Activated CD4-positive, alpha-beta T cell treated with anti-CD3 and anti-CD28 coated beads, Interleukin-2, Interleukin-6, amounts not matched to agents 100 ng/mL and 50 ng/mL, durations not matched to agents 16 hours and 8 hours (primary cell): ENCODE measurements around the gene DDR1.
"Not testable (repeated sequence)": the region's sequence is repeated elsewhere in the genome, so short reads cannot be mapped to it uniquely, and the experiment has no call there.

Experiments
- DNase-seq: peaks from one replicate; pipeline ENCODE4 v3.0.0-alpha.2; 2020

DDR1 gene

GRCh38 chr6:30854285-30855040 is 29.9 kb upstream of the DDR1 start:
- no peak for DNase-seq

GRCh38 chr6:30855429-30856075 is 28.8 kb upstream of the DDR1 start:
- DNase-seq: no peak

- DNase-seq: no peak
Measured at GRCh38 chr6:30857112-30857511, 27.2 kb upstream of the DDR1 start.

- DNase-seq: no peak
Measured at GRCh38 chr6:30857549-30857948, 26.8 kb upstream of the DDR1 start.

- DNase-seq: not testable (repeated sequence)
Measured at GRCh38 chr6:30859726-30860125, 24.6 kb upstream of the DDR1 start.

- no peak for DNase-seq
Measured at GRCh38 chr6:30861257-30862048, 22.9 kb upstream of the DDR1 start.

- DNase-seq: no peak
Measured at GRCh38 chr6:30862156-30862875, 22.0 kb upstream of the DDR1 start.

GRCh38 chr6:30864325-30864724 is 20.0 kb upstream of the DDR1 start:
- no peak for DNase-seq

GRCh38 chr6:30869241-30869749 is 15.0 kb upstream of the DDR1 start:
- not testable (repeated sequence) for DNase-seq

- no peak for DNase-seq
Measured at GRCh38 chr6:30870546-30870945, 13.8 kb upstream of the DDR1 start.

GRCh38 chr6:30871592-30872183 is 12.6 kb upstream of the DDR1 start:
- DNase-seq: no peak

GRCh38 chr6:30873137-30873640 is 11.1 kb upstream of the DDR1 start:
- no peak for DNase-seq

GRCh38 chr6:30873795-30874194 is 10.5 kb upstream of the DDR1 start:
- not testable (repeated sequence) for DNase-seq

- no peak for DNase-seq
Measured at GRCh38 chr6:30875244-30876038, 8.9 kb upstream of the DDR1 start.

GRCh38 chr6:30876039-30876730 is 8.1 kb upstream of the DDR1 start:
- peak; percentile 20 for DNase-seq

- DNase-seq: peak; percentile 80
Measured at GRCh38 chr6:30877419-30878262, 6.7 kb upstream of the DDR1 start.

GRCh38 chr6:30879684-30880427 is 4.5 kb upstream of the DDR1 start:
- DNase-seq: no peak

- DNase-seq: no peak
Measured at GRCh38 chr6:30880698-30881252, 3.5 kb upstream of the DDR1 start.
